Stimulated activated CD4-positive, alpha-beta T cell treated with anti-CD3 and anti-CD28 coated beads, Interleukin-15, amount 100 ng/mL, for 48 hours (primary cell): ENCODE measurements around the gene MCOLN2.

Source experiments
- DNase-seq, 2 donors: peaks; one replicate each; pipeline ENCODE4 v3.0.0-alpha.2; 2020; ENCODE audit warnings: low read depth in 2 of 2

The MCOLN2 gene

GRCh38 chr1:84985365-84985764 is 11.5 kb downstream of the MCOLN2 start:
- DNase-seq: no peak

GRCh38 chr1:84982395-84982794 is 14.5 kb downstream of the MCOLN2 start:
- DNase-seq: no peak

- no peak for DNase-seq
These were observed 21.9 kb downstream of the MCOLN2 start for GRCh38 chr1:84975035-84975434.

GRCh38 chr1:84973498-84974334 is 23.2 kb downstream of the MCOLN2 start:
- no peak for DNase-seq

DNA sequence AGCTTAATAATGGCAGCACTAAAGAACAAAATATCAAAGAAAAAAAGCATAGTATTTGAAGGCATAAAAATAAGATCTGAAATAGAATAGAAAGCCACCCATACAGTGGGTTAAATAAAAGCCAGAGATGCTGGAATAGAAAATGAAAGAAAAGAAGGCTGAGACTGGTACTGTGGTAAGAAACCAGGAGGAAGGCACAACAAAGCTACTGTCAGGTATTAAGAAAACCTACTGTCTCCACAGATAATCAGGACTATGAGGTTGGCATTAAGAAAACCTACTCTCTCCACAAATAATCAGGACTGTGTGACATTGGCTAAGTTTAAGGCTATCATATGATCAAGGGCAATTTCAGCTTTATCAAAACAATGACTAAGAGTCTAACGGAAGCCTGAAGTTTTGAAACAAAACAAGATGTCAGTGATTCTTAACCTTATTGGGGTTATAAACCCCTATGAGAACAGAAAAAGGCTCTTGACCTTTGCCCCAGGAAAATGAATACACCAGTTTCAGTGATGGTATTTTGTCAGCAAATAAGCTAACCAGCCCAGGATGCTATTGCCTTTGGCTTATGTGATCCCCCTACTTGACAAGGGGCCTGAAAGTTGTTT is 24.4 kb downstream of the MCOLN2 start:
- no peak for DNase-seq

GRCh38 chr1:84971957-84972356 is 25.0 kb downstream of the MCOLN2 start:
- no peak for DNase-seq

GRCh38 chr1:84969489-84970250 is 27.2 kb downstream of the MCOLN2 start:
- DNase-seq: peak in 1 of 2 donors; percentile 33

DNA sequence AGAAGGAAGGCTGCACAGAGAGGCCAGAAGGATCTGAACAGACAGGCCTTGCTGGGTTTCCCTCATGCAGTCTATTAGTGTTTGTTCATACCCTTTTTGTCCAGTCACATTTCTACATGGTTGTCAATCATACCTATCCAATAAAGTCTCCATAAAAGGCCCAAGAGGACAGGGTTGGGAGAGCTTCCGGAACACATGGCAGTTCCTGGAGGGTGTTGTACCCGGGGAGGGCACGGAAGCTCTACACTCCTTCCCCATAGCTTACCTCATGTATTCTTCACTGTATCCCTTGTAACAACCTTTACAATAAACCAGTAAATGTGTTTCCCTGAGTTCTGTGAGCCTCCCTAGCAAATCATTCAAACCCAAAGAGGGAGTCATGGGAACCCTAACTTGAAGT is 28.0 kb downstream of the MCOLN2 start:
- DNase-seq: no peak

DNA sequence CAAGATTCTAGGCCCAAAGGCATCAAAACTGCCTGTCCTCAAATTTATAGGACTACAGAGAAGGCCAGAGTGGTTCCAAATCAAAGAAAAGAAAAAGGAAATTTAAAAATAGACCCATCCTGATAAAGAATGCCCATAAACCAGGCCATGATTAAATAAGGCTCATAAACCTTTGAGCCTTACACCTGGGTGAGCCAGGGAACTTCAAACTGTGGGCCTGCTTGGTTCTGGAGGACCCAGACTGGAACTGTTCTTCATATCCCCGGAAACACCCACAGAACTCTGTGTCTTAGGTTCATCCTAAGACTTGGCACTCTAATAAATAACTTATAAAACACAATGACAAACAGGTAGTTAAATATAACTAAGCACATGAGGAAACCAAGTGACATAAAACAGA is 28.8 kb downstream of the MCOLN2 start:
- DNase-seq: no peak

DNA sequence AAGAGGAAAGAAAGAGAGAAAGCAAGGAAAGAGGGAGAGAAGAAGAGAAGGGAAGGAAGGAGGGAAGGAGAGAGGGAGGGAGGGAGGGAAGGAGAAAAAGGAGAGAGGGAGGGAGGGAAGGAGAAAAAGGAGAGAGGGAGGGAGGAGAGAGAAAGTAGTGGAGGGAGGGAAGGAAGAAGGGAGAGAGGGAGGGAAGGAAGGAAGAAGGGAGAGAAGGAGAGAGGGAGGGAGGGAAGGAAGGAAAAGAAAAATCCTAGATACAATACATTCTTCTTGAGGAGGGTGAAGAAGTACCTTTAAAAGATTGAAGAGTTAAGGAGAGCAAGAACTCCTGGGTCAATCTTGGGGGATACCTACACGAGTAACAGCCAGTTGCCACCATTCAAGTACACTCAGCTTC is 29.2 kb downstream of the MCOLN2 start:
- no peak for DNase-seq

GRCh38 chr1:84963021-84963420 is 33.9 kb downstream of the MCOLN2 start:
- no peak for DNase-seq

DNA sequence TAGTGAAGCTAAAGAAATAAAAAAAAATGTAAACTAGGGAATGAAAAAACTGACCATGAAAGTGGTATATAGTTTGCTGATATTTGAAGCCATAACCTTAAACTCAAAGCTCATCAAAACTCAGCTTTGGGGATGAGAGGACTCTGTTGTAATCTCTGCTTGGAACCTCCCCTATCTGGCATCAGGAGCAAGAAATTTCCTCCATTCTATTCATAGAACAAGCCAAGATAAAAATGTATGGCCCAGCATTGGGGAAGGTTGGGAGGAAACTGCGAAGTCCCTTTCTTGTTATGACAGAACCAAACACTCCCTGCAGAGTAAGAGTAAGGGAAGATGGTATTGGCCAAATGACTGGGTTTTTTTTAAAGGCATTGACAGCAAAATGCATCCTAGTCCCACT is 35.6 kb downstream of the MCOLN2 start:
- no peak for DNase-seq

DNA sequence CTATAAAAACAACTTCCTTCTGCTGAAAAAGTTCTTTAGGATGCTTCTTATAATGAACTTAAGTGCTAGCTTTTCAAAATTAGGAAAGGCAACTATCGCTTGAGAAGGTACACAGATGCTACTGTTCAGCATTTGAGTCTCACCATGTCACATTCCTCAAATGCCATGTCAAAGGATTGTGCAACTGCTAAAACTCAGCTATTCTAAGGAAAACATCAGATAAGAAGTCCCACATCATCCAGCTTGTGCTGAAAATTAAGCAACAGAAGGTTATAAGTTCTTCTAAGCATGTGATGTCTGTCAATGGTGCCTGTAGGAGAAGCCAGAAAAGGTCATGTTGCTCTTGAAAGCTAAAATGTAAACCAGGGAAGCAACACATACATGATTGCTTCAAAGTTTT is 36.5 kb downstream of the MCOLN2 start:
- no peak for DNase-seq

- DNase-seq: peak; percentile 36 to 43
These were observed 37.6 kb downstream of the MCOLN2 start for GRCh38 chr1:84959294-84959693.

GRCh38 chr1:84957966-84958365 is 38.9 kb downstream of the MCOLN2 start:
- DNase-seq: no peak

- no peak for DNase-seq
These were observed 40.3 kb downstream of the MCOLN2 start for GRCh38 chr1:84956655-84957054.

DNA sequence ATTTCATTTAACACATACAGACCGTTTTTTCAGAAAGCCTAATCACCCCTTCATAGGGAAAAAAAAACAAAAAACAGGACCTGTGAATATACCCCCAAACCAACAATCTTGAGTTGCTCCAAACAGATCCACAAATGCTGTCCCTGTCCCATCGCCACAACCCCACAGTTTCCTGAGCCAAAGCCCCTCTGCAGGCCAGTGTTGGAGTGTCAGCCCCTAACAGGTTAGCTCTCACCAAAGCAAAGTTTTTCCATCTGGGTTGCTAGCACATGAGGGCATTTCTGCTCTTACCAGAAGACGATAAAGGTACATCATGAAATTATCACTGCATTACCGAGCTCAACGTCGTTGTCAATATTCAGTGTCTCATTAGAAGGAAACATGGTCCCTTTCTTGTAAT is 40.8 kb downstream of the MCOLN2 start:
- no peak for DNase-seq

DNA sequence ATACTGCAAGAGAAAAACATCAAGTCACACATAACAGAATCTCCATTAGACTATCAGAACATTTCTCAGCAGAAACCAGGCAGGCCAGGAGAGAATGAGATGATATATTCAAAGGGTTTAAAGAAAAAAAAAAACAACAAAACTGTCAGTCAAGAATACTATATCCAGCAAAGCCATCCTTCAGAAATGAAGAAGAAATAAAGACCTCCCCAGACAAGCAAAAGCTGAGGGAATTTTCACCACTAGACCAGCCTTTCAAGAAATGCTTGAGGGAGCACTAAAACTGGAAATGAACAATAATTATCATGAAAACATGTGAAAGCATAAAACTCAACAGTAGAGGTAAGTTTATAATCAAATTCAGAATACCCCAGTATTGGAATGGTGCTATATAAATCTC is 47.2 kb downstream of the MCOLN2 start:
- no peak for DNase-seq

DNA sequence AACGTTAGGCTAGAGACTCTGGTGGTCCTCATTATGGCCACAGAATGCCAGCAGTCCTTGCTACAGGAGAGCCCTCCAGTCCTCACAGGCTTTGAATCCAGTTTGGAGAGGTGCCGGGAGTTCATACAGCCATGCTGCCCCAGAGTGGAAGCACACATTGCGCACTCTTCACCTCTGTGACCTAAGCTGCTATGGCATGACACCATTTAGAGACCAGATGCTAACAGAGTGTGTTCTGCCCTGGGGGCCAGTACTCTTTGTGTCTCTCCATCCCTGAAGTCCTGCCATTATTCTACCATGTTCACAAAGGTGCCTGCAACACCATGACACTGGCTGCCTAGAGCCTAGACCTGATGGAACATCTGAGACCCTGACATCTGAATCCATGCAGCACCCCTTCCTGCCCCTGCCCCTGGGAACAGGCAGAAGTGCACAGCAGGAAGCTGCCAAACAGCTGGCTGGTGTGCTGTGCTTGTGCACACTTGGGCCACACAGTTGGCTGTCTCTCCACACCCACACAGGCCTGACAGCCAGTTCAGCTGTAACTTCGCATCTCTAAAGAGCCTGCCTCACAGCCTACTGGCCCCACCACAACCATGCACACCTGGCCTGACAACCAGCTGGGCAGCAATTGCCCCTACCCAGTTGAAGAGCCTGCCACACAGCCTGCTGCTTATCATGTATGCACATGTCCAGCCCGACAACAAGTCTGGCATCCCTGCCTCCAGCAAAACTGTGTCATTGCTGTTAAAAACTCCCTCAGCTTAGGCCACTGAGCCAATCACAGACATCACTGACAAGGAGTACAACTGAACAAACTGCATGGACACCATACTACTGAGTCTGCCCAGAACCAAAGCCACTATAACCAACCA is 49.1 kb downstream of the MCOLN2 start:
- DNase-seq: no peak

DNA sequence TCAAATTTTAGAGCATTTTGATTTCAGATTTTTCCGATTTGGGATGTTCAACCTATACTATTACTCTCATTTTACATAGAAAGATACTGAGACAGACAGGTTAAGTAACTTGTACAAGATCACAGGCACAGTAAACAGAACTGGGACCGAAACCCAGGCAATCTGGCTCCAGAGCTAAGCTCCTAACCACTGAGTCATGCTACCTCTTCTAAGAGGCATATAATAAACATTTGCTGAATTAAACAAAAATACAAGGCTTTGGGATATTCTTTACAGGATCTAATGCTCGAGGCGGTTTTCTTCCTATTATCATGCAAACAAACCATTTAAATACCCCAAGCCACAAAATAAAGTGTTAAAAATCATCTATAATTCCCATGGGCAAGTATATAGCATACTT is 50.3 kb downstream of the MCOLN2 start:
- no peak for DNase-seq

GRCh38 chr1:84944767-84945486 is 52.0 kb downstream of the MCOLN2 start:
- DNase-seq: peak; percentile 36 to 67
